Erythroblast (primary cell): Measurements from ENCODE around the gene FSIP2.

Experiments
- GATA1 ChIP-seq: IDR thresholded peaks from 2 replicates; pipeline ENCODE4 v1.6.1; 2011; ENCODE audit warnings: low read depth, mild to moderate bottlenecking, control low read depth, low read length, moderate library complexity
- POLR2A ChIP-seq: IDR thresholded peaks from 2 replicates; pipeline ENCODE4 v1.6.1; 2011; ENCODE audit warnings: mild to moderate bottlenecking, low read length

DNA sequence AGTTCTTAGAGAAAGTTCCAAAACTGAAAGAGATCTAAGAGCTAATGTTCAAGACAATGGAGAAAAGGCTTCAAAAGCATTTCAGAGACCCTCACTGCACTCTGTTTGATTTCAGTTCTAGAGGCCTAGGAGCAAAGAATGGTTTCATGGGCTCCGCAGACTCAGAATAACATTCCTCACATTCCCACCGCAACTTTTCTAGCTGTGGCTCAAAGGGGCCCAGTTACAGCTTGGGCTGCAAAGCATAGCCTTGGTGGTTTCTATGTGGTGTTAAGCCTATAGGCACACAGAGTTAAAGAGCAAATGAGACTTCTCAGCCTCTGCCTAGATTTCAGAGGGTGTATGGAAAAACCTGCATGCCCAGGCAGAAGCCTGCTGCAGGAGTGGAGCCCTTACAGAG lies 73.0 kb downstream of the FSIP2 start:
- TF ChIP-seq POLR2A: no peak
- no peak for TF ChIP-seq GATA1
